Stimulated activated naive CD4-positive, alpha-beta T cell (primary cell): ENCODE results near the gene PCYOX1L.

ENCODE experiments used
- DNase-seq, 6 experiments: peaks; one replicate each; lab custom pipeline; 2025; lab: John Stamatoyannopoulos, UW

Gene PCYOX1L

DNA sequence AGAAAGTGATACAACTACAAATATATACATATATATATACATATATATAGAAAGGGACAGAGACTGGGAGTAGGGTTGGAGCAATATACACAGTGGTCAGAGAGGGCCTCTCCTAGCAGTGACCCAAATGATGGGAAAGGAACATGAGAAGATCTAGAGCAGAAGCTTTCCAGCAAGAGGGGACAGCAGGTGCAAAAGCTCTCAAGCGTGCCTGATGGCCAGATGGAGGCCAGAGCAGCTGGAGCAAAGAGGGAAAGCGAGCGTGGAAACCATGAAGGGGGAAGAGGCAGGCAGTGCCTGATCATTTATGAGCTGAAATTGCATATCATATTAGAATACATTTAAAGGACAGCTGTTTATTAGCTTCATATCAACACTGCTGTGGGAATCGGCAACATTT is 20.1 kb upstream of the PCYOX1L start:
- DNase-seq, result no peak

DNA sequence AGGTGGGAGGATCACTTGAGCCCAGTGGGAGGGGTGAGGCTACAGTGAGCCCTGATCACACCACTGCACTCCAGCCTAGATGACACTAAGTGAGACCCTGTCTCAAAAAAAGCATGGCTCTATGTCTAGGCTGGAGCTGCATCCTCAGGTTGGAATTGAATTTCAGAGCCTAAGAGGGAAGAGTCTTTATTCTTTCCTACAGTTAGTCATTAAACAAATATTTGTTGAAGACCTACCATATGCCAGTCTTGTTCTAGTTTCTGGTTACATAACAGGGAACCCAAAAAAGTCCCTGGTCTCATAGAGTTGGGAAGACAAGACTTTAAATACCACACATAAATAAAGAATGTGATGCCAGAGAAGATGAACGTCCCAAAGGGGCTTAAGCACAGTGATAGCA is 19.5 kb upstream of the PCYOX1L start:
- DNase-seq, result no peak

DNA sequence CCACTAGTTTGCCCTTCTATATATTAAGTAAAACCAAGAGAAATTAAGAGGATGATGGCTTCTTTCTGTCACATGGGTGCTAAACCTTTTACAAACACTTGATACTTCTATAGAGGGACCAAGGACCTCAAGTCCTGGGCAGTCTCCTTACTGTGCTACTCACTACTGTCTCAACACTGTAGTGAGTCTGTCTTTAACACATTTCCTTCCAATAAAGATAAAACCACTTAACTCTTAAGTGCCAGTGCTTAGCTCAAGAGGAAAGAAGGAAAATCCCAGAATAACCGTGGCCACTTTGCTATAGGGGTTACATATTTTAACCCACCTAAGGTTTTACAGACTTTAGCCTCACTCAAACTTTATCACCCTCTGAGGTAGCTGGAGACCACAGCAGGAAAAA is 16.9 kb upstream of the PCYOX1L start:
- no peak for DNase-seq

DNA sequence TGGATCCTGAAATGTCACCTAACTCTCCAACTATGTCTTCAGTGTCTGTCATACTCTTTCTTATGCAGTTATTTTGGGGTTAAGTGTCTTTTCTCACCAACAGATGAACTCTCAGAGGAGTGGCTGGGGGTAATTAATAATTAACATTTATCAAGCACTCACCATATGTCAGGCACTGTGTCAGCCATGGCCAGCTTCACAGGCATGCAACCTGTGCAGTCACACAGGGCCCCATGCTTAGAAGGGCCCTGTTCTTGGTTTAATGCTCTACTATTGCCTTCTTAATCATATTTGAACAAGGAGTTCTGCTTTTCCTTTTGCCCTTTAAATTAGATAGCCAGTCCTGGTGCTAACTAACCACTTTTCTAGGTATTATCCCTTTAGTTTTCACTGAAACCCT is 16.0 kb upstream of the PCYOX1L start:
- DNase-seq, result no peak

DNA sequence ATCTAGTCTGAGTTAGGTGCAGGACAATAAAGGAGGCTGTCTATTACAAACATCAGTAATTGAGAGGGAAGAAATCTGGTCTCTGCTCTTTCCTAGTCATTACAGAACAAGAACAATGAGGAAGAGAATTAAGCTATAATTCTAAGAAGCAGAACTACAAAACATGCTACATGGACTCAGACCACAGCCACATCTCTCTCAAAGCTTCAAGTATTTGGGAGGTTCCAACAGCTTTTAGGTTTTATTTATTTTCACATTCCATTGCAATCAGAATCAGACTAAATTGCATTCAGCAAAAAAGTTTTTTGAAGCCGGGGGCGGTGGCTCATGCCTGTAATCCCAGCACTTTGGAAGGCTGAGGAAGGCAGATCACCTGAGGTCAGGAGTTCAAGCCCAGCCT is 13.7 kb upstream of the PCYOX1L start:
- peak in 2 of 6 experiments; percentile 21 to 34 for DNase-seq

DNA sequence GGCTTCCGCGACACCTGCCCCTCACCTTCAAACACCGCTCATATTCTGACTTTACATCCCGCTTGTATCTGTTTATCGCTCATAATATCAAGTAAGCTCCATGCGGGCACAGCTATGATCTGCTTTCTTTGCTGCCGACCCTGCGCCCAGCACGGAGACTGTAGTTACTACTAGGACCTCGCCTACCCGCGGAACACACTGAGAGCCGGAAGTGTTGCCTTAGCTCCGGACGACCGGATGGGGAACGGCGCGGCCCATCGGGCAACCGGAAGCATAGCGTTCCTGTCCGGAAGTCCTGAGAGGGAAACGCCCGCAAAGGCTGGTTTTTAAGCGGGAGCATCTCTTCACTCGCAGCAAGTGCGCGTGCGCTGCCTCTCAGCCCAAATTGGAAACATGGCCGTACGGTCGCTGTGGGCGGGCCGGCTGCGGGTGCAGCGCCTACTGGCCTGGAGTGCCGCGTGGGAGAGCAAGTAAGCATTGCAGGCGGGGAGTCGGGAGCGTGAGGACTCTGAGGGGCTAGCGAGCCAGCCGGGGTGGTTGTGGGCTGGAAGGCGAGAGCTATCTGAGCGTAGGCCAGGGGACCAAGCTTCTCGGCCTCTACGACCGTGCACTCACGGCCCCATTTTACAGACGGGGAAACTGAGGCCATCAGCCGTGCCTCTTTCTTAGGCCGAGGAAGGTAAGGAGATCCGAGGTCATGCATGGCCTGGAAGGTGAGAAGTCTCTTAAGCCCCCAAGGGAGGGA is 12.5 kb upstream of the PCYOX1L start, which contains the start of gene GRPEL2:
TSS of gene GRPEL2 (plus strand) at position 353 of the 745 bp plus-strand sequence. CDS start at position 394, 41 bp downstream.
- peak; percentile 67 to 83 (median 77) for DNase-seq

DNA sequence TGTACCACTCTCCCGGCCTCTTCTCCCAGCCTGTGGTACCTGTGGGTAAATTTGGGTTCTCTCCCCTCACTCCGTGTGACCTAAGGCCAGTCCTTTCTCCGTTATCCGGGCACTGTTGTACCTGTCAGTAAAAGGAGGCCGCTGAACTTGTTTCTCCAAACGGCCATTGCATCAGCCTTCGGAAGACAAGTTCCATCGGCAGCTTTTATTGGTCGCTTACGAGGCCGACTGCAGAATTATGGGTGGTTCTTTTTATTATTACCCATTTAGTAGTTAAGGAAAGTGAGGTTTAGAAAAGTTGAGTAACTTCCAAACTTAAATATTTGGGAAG is 12.0 kb upstream of the PCYOX1L start:
- peak in 1 of 6 experiments; percentile 45 for DNase-seq

DNA sequence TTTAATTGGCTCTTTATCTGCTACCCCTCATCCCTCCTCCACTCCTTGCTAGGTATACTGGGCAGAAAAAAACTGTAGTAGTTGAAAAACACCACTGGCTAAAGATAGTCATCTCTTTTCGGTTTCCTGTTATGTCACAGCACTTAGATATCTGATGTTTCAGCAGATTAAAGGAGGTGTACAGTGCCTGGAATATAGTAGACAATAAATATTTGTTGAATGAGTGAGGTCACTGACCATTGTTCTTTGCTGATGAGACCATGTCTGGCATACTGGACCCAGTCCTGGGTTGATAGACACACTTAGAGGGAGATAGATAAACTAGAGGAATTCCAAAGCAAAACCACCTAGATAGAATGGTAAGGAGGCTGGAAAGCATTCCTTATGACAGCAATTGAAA is 9.3 kb upstream of the PCYOX1L start:
- DNase-seq, result peak in 3 of 6 experiments; percentile 53 to 68 (median 64)

DNA sequence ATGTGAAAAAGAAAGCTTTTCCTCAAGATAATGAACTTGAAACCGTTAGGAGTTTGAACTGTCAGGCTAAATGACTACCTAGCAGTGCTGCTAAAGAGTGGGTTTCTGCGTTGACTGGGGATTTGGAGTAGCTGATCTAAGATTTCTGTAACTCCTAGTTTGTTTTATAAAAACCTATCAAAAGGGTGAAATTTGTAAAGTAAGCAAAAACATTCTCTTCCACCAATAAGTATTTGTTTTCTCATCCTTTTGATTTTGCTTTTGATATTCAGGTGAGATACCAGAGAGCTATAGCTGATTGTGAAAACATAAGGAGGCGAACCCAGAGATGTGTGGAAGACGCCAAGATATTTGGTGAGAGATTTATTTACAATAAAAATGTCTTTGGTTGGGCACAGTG is 8.5 kb upstream of the PCYOX1L start:
- DNase-seq, result no peak

DNA sequence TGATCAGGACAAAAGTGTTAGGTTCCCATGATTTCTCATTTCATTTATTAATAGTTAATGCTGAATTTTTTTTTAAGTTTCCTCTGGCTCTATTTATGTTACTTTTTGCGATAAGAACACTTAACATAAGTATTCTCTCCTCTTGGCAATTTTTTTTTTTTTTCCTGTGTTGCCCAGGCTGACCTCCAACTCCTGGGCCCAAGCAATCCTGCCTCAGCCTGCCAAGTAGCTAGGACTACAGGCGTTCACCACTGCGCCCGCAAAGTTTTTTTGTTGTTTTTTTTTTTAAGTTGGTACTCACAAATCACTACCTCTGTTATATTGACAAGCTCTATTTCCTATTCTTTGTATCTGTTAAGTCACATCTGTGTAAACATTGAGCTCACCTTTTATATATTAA is 5.7 kb upstream of the PCYOX1L start:
- no peak for DNase-seq

DNA sequence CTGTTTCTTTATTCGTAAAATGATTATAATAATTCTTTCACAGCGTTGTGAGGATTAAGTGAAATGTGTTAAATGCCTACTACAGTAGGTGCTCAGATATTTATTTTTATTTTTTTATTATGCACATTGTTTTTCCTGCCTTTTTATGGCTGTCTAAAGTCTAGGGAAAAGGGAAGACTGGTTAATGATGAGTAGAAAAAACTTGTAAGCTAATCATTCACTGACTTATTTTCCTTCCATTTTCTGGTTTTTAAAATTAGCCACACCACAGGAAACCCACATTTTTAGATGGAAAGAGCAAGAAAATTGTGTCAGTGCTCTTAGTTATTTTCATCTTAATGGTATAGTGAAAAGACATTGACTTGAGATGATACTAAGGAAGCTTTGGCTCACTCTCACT is 3.9 kb upstream of the PCYOX1L start:
- DNase-seq, result no peak

DNA sequence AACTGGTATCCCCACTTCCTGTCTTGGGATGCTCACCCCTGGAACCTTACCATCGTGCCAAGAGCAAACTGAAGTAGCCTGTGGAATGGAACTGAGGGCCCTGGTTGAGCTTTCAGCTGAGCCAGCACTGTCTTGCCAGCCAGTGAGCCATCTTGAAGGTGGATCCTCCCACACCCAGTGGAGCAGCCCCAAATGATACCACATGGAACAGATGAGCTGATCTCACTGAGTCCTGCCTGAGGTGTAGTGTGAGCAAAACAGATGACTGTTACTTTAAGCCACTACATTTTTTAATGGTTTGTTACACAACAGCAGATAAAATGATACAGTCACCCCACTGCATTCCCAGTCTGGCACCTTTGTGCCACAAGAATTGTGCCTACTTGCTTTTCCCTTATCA is 2.2 kb upstream of the PCYOX1L start:
- no peak for DNase-seq

DNA sequence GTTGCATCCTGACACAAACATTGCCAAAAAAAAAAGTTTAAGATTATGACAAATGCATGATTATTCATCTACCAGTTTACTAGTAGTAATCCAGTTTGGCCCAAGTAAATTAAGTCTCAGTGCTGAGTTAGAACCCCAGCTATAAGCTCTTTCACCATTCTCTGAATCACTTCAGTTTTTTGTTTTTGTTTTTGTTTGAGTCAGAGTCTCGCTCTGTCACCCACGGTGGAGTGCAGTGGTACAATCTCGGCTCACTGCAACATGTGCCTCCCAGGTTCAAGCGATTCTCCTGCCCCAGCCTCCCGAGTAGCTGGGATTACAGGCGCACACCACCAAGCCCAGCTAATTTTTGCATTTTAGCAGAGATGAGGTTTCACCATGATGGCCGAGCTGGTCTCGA is 1.5 kb upstream of the PCYOX1L start:
- DNase-seq, result no peak

DNA sequence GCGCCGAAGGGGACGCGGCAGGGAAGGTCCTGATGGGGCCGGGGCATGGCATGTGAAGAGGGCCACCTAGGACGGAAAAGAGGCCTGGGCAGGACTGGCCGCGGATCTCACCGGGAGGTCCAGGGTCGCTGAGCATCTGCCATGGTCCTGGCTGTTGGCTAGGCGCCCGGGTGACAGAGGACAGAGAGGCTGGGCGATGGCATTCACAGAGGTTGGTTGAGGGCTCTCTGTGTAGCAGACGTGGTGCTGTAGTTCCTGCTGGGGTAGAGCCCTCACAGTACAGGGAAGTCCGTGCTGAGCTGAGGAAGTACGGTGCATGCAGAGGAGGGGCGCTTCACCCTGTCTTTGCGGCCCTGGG is 427 bp downstream of the PCYOX1L start:
- peak in 4 of 6 experiments; percentile 27 to 60 (median 38) for DNase-seq

DNA sequence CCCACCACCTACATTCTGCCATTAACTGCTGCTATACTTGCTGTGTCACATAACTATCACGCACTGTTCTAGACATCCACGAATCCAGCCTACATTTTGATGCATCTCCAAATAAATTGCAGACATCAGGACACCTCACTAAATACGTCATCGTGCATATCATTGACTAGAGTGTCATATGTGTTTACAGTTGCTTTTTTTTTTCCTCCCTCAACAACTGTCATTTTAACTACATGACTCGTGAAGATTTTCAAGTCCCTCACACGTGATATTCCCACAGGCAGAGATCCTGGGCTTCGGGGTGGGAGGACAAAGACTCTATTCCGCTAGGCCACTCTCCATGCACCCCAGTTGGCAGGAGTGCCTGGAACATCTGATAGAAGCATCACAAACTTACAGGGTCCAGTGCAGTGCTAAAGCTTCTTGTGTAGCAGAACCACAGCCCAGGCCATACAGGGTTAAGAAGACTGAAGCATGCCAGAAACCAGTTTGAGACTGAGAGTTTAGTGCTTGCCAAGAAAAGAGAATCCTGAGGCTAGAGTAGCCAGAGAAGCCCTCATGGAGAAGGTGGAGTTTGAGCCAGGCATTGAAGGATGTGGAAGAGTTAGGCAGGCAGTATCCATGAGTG is 1.1 kb downstream of the PCYOX1L start:
- peak in 3 of 6 experiments; percentile 10 to 46 (median 36) for DNase-seq

DNA sequence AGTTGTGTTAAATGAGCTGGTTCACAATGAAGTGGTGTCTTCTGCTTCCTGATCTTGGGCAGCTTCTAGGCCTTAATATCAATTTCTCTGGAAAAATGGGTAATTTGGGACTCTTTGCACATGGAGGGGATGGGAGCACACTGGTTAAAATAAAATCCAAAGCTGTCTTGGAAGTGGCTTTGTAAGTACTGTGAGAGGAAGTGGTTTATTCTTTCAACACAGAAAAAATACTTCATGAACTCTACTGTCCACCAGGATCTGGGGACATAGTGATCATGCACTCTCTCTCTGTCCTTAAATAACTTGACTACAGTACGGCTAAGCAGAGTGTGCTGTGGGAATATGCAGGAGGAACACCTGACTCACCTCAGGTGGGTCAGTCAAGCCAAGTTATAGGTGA is 2.4 kb downstream of the PCYOX1L start:
- DNase-seq, result no peak

DNA sequence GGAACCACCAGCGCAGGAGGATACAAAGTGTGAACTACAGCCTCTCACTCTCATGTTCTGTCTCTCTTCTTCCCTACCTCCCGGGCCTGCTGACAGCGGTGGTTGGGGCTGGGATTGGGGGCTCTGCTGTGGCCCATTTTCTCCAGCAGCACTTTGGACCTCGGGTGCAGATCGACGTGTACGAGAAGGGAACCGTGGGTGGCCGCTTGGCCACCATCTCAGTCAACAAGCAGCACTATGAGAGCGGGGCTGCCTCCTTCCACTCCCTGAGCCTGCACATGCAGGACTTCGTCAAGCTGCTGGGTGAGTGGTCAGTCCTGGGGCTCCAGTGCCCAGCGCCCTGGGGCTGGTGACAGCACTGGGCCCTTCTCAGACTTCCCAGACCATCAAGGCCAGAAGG is 4.7 kb downstream of the PCYOX1L start:
- no peak for DNase-seq

DNA sequence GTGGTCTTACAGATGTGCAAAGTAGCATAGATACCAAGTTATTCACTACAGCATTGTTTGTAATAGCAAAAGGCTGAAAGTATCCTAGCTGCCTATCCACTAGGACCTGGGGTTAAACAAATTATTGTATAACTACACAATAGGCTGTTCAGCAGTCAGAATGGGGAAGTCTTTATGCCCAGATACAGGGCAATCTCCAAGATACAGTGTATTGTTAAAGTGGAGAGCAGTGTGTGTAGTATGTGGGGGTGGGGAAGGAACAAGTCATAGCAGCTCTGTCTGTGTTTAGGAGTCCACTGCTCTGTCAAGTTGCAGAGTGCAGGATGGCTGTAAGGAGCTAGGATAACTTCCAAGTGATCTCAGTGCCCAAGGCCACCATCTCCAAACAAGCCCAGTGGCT is 5.5 kb downstream of the PCYOX1L start:
- DNase-seq, result no peak

DNA sequence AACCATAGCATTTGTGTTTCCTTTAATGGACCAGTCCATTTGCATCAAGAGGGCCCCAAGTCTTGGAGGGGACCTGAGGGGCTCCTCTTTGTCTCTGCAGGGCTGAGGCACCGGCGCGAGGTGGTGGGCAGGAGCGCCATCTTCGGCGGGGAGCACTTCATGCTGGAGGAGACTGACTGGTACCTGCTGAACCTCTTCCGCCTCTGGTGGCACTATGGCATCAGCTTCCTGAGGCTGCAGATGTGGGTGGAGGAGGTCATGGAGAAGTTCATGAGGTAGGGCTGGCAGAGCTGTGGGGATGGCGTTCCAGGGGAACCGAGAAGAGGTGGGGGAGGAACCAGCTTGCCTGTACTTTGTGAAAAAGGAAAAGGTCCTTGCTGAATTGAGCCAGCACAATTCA is 6.1 kb downstream of the PCYOX1L start:
- DNase-seq, result no peak

DNA sequence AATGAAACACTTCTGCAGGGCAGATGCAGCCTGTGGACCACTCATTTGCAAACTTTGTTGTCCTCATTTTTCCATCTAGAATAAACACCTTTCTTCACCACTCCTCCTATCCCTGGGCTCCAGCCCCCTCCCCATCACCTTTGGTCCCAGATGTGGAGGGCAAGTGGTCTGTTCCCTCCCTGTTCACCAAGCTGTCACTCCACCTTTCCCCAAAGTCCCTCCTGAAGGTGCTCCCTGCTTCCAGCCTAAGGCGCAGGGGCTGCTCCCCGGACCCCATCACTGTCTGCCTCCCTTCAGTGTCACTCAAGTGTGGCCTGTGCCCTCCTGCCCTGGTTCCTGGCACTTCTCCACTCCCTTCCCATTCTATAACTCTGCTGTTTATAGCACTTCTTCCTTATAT is 6.9 kb downstream of the PCYOX1L start:
- DNase-seq, result no peak

DNA sequence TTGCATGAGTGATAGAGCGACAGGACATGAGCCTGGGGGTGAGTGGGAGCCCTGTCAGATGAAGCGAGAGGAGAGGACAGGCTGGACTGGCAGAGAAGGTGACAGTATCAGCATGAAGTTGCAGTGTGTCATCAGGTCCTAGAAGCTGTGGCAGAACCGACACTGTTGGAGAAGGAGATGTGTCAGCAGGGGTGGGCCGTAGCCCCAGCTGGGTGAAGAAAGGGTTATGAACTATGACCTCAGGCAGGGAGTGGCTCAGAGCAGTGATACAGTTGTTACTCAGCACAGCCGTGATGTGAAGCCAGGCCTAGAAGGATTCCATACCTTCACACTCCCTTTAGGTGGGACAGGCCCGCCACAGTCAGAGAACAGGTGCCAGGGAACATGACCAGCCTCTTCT is 7.6 kb downstream of the PCYOX1L start:
- no peak for DNase-seq

DNA sequence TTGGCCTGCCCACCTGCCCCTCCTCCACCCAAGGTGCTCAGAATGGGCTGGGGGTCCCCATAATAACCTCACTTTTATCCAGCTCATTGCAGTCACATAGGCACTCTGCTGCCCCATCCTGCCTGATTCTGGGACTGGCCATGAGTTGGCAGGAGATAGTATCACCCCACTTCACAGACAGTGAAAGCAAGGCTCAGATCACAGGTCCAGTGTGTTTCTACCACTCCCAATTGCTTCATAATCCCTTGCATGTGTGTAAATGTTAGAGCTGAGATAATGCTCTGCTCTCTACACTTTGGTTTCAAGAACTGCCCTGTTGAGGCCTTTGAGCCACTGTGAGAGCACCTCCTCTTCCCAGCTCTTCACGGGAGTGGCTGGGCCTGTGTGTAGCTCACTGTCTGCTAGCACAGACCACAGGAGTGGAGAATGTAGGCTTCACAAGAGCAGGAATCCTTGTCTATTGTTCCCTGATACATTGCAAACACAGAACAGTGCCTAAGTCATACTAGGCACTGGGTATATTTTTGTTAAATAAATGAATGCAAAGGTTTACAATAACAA is 8.4 kb downstream of the PCYOX1L start:
- no peak for DNase-seq

DNA sequence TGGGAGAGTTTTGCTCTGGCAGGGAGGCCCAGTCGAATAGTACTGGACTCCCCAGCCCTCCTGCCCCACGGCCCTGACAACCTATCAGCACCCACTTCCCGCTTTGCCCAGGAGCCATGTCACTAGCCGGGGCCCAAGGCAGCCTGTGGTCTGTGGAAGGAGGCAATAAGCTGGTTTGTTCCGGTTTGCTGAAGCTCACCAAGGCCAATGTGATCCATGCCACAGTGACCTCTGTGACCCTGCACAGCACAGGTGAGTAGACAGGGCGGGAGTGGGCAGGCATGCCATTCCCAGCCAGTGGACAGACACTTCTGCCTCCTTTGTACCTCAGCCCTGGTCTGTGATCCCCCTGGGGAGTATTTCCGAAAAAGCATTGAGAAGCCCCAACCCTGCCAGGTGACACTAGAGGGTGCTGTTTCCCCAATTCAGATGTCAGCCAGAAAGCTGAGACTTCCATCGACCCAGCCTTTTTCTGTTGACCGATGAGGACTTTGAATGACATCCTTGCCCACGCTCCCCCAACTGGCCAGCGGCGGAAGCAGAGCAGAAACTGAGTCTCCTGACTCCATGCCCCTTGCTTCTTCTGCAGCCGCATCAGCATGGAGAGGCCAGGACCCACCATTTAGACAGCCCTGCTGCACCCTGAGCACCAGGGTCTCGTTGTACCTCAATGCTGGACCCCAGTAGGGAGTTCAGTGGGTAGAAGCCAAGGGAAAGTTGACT is 9.6 kb downstream of the PCYOX1L start:
- peak; percentile 13 to 62 (median 34) for DNase-seq
